DOHH2 (cell line): ENCODE measurements around the gene TLCD1.

Experiments used
- EZH2phosphoT487 ChIP-seq: fragments of 200-600 bp; sonication (generic); IDR thresholded peaks from 2 replicates; pipeline ENCODE4 v1.6.1; 2017; ENCODE audit warnings: borderline replicate concordance, mild to moderate bottlenecking, antibody characterized with exemption, low read length, moderate library complexity, mixed read lengths
- TF ChIP-seq, protein P1 (sequence below): fragments of 200-600 bp; sonication (generic); IDR thresholded peaks from one replicate; pipeline ENCODE4 v1.5.1; 2014; ENCODE audit warnings: antibody characterized with exemption, mild to moderate bottlenecking, low read depth, low read length; ENCODE audit not compliant: poor library complexity, severe bottlenecking

DNA sequence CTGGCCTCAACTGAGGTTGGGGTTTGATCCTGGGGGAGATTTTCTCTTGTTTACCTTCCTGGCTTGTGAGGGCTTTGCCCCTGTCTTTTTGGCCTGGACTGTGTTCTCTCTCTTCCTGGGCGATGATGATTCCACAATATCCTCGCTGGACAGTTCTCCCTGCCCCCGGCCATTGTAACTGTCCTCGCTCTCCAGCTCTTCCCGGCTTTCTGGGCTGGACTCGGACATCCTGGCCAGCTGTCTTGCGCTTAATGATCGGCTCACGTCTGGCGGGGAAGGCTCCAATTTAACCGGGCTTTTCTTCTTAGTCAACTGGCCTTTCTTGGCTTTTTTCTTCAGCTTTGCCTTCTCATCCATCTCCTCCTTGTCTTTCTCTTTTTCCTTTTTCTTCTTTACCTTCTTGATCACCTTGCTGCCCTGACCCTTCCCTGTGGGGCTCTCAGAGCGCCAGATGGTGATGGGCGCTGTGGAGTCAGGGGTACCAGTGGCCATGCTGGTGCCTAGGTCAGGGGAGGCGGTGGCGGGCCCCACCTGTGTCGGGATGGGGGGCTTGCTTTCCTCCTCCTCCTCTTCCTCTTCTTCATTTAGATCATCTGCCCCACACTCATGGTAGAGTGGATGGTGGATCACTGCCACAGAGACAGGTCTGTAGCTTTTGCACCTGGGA, 22.3 kb downstream of the TLCD1 start:
- TF ChIP-seq, protein P1, sequence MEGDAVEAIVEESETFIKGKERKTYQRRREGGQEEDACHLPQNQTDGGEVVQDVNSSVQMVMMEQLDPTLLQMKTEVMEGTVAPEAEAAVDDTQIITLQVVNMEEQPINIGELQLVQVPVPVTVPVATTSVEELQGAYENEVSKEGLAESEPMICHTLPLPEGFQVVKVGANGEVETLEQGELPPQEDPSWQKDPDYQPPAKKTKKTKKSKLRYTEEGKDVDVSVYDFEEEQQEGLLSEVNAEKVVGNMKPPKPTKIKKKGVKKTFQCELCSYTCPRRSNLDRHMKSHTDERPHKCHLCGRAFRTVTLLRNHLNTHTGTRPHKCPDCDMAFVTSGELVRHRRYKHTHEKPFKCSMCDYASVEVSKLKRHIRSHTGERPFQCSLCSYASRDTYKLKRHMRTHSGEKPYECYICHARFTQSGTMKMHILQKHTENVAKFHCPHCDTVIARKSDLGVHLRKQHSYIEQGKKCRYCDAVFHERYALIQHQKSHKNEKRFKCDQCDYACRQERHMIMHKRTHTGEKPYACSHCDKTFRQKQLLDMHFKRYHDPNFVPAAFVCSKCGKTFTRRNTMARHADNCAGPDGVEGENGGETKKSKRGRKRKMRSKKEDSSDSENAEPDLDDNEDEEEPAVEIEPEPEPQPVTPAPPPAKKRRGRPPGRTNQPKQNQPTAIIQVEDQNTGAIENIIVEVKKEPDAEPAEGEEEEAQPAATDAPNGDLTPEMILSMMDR = no peak
- TF ChIP-seq EZH2phosphoT487 = no peak
